HepG2 (cell line): ENCODE data around the gene TNFSF12. TPM values are rescaled to one million over a fixed set of nuclear protein-coding genes. Genes with fewer than 3 reads are reported as not detected.

Experiments
- ARID5B ChIP-seq: IDR thresholded peaks from 2 replicates; pipeline ENCODE4 v1.4.0; 2020; ENCODE audit warnings: mild to moderate bottlenecking, missing genetic modification reagents
- FOXA3 ChIP-seq: IDR thresholded peaks from 2 replicates; pipeline ENCODE4 v1.6.1; 2016; ENCODE audit warnings: missing genetic modification reagents, missing compliant biosample characterization
- FOXK1 ChIP-seq: sonication (generic); formaldehyde crosslinking; IDR thresholded peaks from 2 replicates; pipeline ENCODE4 v1.4.0; 2020; ENCODE audit warnings: low read depth, missing genetic modification reagents, borderline replicate concordance
- HIVEP1 ChIP-seq: sonication (generic); formaldehyde crosslinking; IDR thresholded peaks from 2 replicates; pipeline ENCODE4 v1.4.0; 2020; ENCODE audit warnings: mild to moderate bottlenecking, missing genetic modification reagents
- HNRNPLL ChIP-seq: fragments of 200-400 bp; formaldehyde crosslinking; IDR thresholded peaks from 2 replicates; pipeline ENCODE4 v1.6.1; 2017; ENCODE audit warnings: mild to moderate bottlenecking, low read depth, low read length; ENCODE audit not compliant: poor library complexity, severe bottlenecking
- IRF1 ChIP-seq: sonication (generic); formaldehyde crosslinking; IDR thresholded peaks from 2 replicates; pipeline ENCODE4 v1.4.0; 2020; ENCODE audit warnings: low read depth, mild to moderate bottlenecking, missing genetic modification reagents
- NFE2 ChIP-seq: sonication (generic); formaldehyde crosslinking; IDR thresholded peaks from 2 replicates; pipeline ENCODE4 v1.4.0; 2020; ENCODE audit warnings: missing genetic modification reagents
- SMAD1 ChIP-seq: sonication (generic); formaldehyde crosslinking; IDR thresholded peaks from 2 replicates; pipeline ENCODE4 v1.4.0; 2020; ENCODE audit warnings: missing genetic modification reagents, low read depth, mild to moderate bottlenecking, borderline replicate concordance
- THAP9 ChIP-seq: sonication (generic); formaldehyde crosslinking; IDR thresholded peaks from 2 replicates; pipeline ENCODE4; 2020; ENCODE audit warnings: missing genetic modification reagents, mild to moderate bottlenecking, borderline replicate concordance
- ZFP37 ChIP-seq: sonication (generic); formaldehyde crosslinking; IDR thresholded peaks from 2 replicates; pipeline ENCODE4 v1.4.0; 2020; ENCODE audit warnings: missing genetic modification reagents, borderline replicate concordance
- ZFY ChIP-seq: sonication (generic); formaldehyde crosslinking; IDR thresholded peaks from 2 replicates; pipeline ENCODE4 v1.4.0; 2020; ENCODE audit warnings: missing genetic modification reagents
- ZFYVE20 ChIP-seq: sonication (generic); formaldehyde crosslinking; IDR thresholded peaks from 2 replicates; pipeline ENCODE4 v1.8.0; 2023; ENCODE audit warnings: low read depth, mild to moderate bottlenecking, moderate library complexity, missing genetic modification reagents, borderline replicate concordance
- ZNF230 ChIP-seq: sonication (generic); formaldehyde crosslinking; IDR thresholded peaks from 2 replicates; pipeline ENCODE4 v1.4.0; 2020; ENCODE audit warnings: mild to moderate bottlenecking, missing genetic modification reagents
- ZNF549 ChIP-seq: sonication (generic); formaldehyde crosslinking; IDR thresholded peaks from 2 replicates; pipeline ENCODE4 v1.5.0; 2020; ENCODE audit warnings: missing genetic modification reagents
- ZNF598 ChIP-seq: sonication (generic); formaldehyde crosslinking; IDR thresholded peaks from 2 replicates; pipeline ENCODE4 v1.5.1; 2020; ENCODE audit warnings: mild to moderate bottlenecking, missing genetic modification reagents, borderline replicate concordance
- ZNF749 ChIP-seq: sonication (generic); formaldehyde crosslinking; IDR thresholded peaks from 2 replicates; pipeline ENCODE4 v1.8.0; 2022; ENCODE audit warnings: mild to moderate bottlenecking, missing genetic modification reagents, moderate library complexity, borderline replicate concordance
- ZNF770 ChIP-seq: sonication (generic); formaldehyde crosslinking; IDR thresholded peaks from 2 replicates; pipeline ENCODE4 v1.5.0; 2020; ENCODE audit warnings: mild to moderate bottlenecking, missing genetic modification reagents
- ZNF800 ChIP-seq: sonication (generic); formaldehyde crosslinking; IDR thresholded peaks from 2 replicates; pipeline ENCODE4 v1.4.0; 2020; ENCODE audit warnings: missing genetic modification reagents
- polyA plus RNA-seq, 8 experiments: library from polyadenylated mRNA; depleted of rRNA in 3 of 8; stranded (reverse) in 7 of 8; unstranded in 1 of 8; fragments of >200 nt; fragmentation: Illumina TruSeq in 4 of 8; extraction: Trizol in 4 of 8; gene quantifications; 2 replicates each; pipeline versions ENCODE4 v1.2.1 to v1.2.3, GENCODE V29; 2011 to 2016; ENCODE audit warnings: low read depth in 4 of 8, missing spikeins in 1 of 8, mixed read lengths in 1 of 8; ENCODE audit not compliant: insufficient read depth in 1 of 8
- total RNA-seq, 5 experiments: library from RNA; depleted of rRNA; stranded (reverse); fragments of >200 nt; fragmentation: Illumina TruSeq; extraction: Trizol; gene quantifications; 2 replicates each; pipeline ENCODE4 v1.2.3, GENCODE V29; 2016; ENCODE audit warnings: low read depth in 1 of 5

Gene TNFSF12
- total and polyA plus RNA-seq, 2 of the 13 experiments (the other 11 are each of a cell fraction or from before 2014, with no cell fraction given): 0.93 to 7.2 TPM

- TF ChIP-seq THAP9 (CRISPR knock-in tag) (peak; percentile 99), ZNF770 (CRISPR knock-in tag) (peak; percentile 73; the same call in 1 of the 2 replicates), ZNF749 (CRISPR knock-in tag) (no peak), ZFYVE20 (CRISPR knock-in tag) (no peak), SMAD1 (CRISPR knock-in tag) (no peak; the same call in 1 of the 2 replicates), NFE2 (no peak), HIVEP1 (0 out of 2 replicates have a peak, but pooled peaks have one; percentile 38), ZNF800 (no peak), FOXK1 (CRISPR knock-in tag) (0 out of 2 replicates have a peak, but pooled peaks have one; percentile 77), ZFP37 (CRISPR knock-in tag) (0 out of 2 replicates have a peak, but pooled peaks have one; percentile 46), FOXA3 (no peak; the same call in 1 of the 2 replicates), ZNF230 (no peak), ZFY (CRISPR knock-in tag) (peak; percentile 94), HNRNPLL (no peak), IRF1 (CRISPR knock-in tag) (0 out of 2 replicates have a peak, but pooled peaks have one; percentile 73), ZNF549 (no peak), ZNF598 (peak; percentile 87; the same call in 1 of the 2 replicates), ARID5B (CRISPR knock-in tag) (peak; percentile 59; the same call in 1 of the 2 replicates)
These were observed 23.4 kb downstream of the TNFSF12 start (continued) for GRCh38 chr17:7572338-7572587.
